ENCODE measurements around the gene GTF2IRD1.

GRCh38 chr7:74575083-74575784, 121.5 kb downstream of the GTF2IRD1 start:
- TF ChIP-seq CTCF (IDR thresholded peaks at IDR 0.05): no peak
- no peak for TF ChIP-seq POLR2A (IDR thresholded peaks at IDR 0.05)

All from testis (tissue), 2 donors.